ENCODE results near the gene STBD1. TPM values are rescaled to one million over a fixed set of nuclear protein-coding genes. Genes with fewer than 3 reads are reported as not detected.

Gene STBD1
- total RNA-seq, 1 experiment from 2014 or later = 3.7 TPM

- Mint-ChIP-seq H3K36me3 (ENCODE audit: insufficient read depth, unreplicated experiment) (peaks cover 21% of the 10 kb centered on the region), H3K4me3 (ENCODE audit: unreplicated experiment) (no peak overlapping the region), H3K4me1 (ENCODE audit: insufficient read depth, unreplicated experiment) (peaks cover 4% of the 10 kb centered on the region), H3K27me3 (ENCODE audit: insufficient read depth, unreplicated experiment) (no peaks in the 10 kb centered on the region), H3K9me3 (ENCODE audit: unreplicated experiment) (no peaks in the 10 kb centered on the region), H3K27ac (ENCODE audit: low read depth, unreplicated experiment) (no peak overlapping the region)
- POLR2A ChIA-PET = interaction anchor here (0.7 to 2.6 kb wide), 4 partner anchors 11 to 1671 kb away, joined by 3 to 8 read pairs (median 3); no protein-coding TSS in a partner anchor
- no peak for TF ChIP-seq CTCF (IDR thresholded peaks at IDR 0.05; ENCODE audit: unreplicated experiment)
- CTCF ChIA-PET = interaction anchor here (0.6 to 1.4 kb wide), 4 partner anchors 30 to 1470 kb away, joined by 3 to 4 read pairs (median 3); no protein-coding TSS in a partner anchor
- no TSS peak for BruUV-seq (replicated peaks)
- DNase-seq (ENCODE audit: unreplicated experiment) = no peak
- intact Hi-C loops (cut with micrococcal nuclease) = no loop called here
Measured at GRCh38 chr4:76312457-76312856, 5.9 kb downstream of the STBD1 start.

GRCh38 chr4:76313547-76313946 is 7.0 kb downstream of the STBD1 start:
- Mint-ChIP-seq H3K27me3 (ENCODE audit: insufficient read depth, unreplicated experiment) (no peaks in the 10 kb centered on the region), H3K9me3 (ENCODE audit: unreplicated experiment) (peaks cover 7% of the 10 kb centered on the region), H3K4me3 (ENCODE audit: unreplicated experiment) (no peak overlapping the region), H3K27ac (ENCODE audit: low read depth, unreplicated experiment) (no peak overlapping the region), H3K36me3 (ENCODE audit: insufficient read depth, unreplicated experiment) (peaks cover 21% of the 10 kb centered on the region), H3K4me1 (ENCODE audit: insufficient read depth, unreplicated experiment) (peaks cover 2% of the 10 kb centered on the region)
- no TSS peak for BruUV-seq (replicated peaks)
- no peak for TF ChIP-seq CTCF (IDR thresholded peaks at IDR 0.05; ENCODE audit: unreplicated experiment)
- intact Hi-C loops (cut with micrococcal nuclease) = no loop called here
- CTCF ChIA-PET = interaction anchor here (0.6 to 1.0 kb wide), 4 partner anchors 13 to 134 kb away, joined by 3 read pairs; no protein-coding TSS in a partner anchor
- POLR2A ChIA-PET = interaction anchor here (2.6 kb wide), 1 partner anchor 10 kb away, joined by 8 read pairs; no protein-coding TSS in a partner anchor
- no peak for DNase-seq (ENCODE audit: unreplicated experiment)

- CTCF ChIA-PET = interaction anchor here (1.0 kb wide), 1 partner anchor 63 kb away, joined by 5 read pairs; no protein-coding TSS in a partner anchor
- POLR2A ChIA-PET = interaction anchor here (1.0 kb wide), 1 partner anchor 52 kb away, joined by 3 read pairs; no protein-coding TSS in a partner anchor
- Mint-ChIP-seq H3K27ac (ENCODE audit: low read depth, unreplicated experiment) (no peak overlapping the region), H3K4me1 (ENCODE audit: insufficient read depth, unreplicated experiment) (no peaks in the 10 kb centered on the region), H3K9me3 (ENCODE audit: unreplicated experiment) (peaks cover 14% of the 10 kb centered on the region), H3K36me3 (ENCODE audit: insufficient read depth, unreplicated experiment) (peaks cover 12% of the 10 kb centered on the region), H3K4me3 (ENCODE audit: unreplicated experiment) (no peak overlapping the region), H3K27me3 (ENCODE audit: insufficient read depth, unreplicated experiment) (no peaks in the 10 kb centered on the region)
- BruUV-seq (replicated peaks) = no TSS peak
- intact Hi-C loops (cut with micrococcal nuclease) = no loop called here
- no peak for DNase-seq (ENCODE audit: unreplicated experiment)
- TF ChIP-seq CTCF (IDR thresholded peaks at IDR 0.05; ENCODE audit: unreplicated experiment) = no peak
Measured at GRCh38 chr4:76315267-76315918, 8.9 kb downstream of the STBD1 start.

- Mint-ChIP-seq H3K36me3 (ENCODE audit: insufficient read depth, unreplicated experiment) (peaks cover 8% of the 10 kb centered on the region), H3K27me3 (ENCODE audit: insufficient read depth, unreplicated experiment) (no peaks in the 10 kb centered on the region), H3K4me1 (ENCODE audit: insufficient read depth, unreplicated experiment) (no peaks in the 10 kb centered on the region), H3K27ac (ENCODE audit: low read depth, unreplicated experiment) (no peak overlapping the region), H3K9me3 (ENCODE audit: unreplicated experiment) (peaks cover 21% of the 10 kb centered on the region), H3K4me3 (ENCODE audit: unreplicated experiment) (no peak overlapping the region)
- intact Hi-C loops (cut with micrococcal nuclease) = no loop called here
- DNase-seq (ENCODE audit: unreplicated experiment) = no peak
- TF ChIP-seq CTCF (IDR thresholded peaks at IDR 0.05; ENCODE audit: unreplicated experiment) = no peak
- BruUV-seq (replicated peaks) = no TSS peak
- CTCF ChIA-PET = interaction anchor here (0.7 to 1.0 kb wide), 3 partner anchors 67 to 115 kb away, joined by 3 to 5 read pairs (median 4); no protein-coding TSS in a partner anchor
- POLR2A ChIA-PET = interaction anchor here (1.0 kb wide), 1 partner anchor 53 kb away, joined by 3 read pairs; no protein-coding TSS in a partner anchor
Measured at GRCh38 chr4:76316131-76316530, 9.6 kb downstream of the STBD1 start.

Data from MCF 10A (cell line).